ENCODE measurements around the gene CEP192.
"Not testable (repeated sequence)": the region's sequence is repeated elsewhere in the genome, so short reads cannot be mapped to it uniquely, and the experiment has no call there.

CEP192 gene, protein sequence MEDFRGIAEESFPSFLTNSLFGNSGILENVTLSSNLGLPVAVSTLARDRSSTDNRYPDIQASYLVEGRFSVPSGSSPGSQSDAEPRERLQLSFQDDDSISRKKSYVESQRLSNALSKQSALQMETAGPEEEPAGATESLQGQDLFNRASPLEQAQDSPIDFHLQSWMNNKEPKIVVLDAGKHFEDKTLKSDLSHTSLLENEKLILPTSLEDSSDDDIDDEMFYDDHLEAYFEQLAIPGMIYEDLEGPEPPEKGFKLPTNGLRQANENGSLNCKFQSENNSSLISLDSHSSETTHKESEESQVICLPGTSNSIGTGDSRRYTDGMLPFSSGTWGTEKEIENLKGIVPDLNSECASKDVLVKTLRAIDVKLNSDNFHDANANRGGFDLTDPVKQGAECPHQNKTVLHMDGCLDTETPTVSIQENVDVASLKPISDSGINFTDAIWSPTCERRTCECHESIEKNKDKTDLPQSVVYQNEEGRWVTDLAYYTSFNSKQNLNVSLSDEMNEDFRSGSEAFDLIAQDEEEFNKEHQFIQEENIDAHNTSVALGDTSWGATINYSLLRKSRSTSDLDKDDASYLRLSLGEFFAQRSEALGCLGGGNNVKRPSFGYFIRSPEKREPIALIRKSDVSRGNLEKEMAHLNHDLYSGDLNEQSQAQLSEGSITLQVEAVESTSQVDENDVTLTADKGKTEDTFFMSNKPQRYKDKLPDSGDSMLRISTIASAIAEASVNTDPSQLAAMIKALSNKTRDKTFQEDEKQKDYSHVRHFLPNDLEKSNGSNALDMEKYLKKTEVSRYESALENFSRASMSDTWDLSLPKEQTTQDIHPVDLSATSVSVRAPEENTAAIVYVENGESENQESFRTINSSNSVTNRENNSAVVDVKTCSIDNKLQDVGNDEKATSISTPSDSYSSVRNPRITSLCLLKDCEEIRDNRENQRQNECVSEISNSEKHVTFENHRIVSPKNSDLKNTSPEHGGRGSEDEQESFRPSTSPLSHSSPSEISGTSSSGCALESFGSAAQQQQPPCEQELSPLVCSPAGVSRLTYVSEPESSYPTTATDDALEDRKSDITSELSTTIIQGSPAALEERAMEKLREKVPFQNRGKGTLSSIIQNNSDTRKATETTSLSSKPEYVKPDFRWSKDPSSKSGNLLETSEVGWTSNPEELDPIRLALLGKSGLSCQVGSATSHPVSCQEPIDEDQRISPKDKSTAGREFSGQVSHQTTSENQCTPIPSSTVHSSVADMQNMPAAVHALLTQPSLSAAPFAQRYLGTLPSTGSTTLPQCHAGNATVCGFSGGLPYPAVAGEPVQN (N-terminal part only)

DNA sequence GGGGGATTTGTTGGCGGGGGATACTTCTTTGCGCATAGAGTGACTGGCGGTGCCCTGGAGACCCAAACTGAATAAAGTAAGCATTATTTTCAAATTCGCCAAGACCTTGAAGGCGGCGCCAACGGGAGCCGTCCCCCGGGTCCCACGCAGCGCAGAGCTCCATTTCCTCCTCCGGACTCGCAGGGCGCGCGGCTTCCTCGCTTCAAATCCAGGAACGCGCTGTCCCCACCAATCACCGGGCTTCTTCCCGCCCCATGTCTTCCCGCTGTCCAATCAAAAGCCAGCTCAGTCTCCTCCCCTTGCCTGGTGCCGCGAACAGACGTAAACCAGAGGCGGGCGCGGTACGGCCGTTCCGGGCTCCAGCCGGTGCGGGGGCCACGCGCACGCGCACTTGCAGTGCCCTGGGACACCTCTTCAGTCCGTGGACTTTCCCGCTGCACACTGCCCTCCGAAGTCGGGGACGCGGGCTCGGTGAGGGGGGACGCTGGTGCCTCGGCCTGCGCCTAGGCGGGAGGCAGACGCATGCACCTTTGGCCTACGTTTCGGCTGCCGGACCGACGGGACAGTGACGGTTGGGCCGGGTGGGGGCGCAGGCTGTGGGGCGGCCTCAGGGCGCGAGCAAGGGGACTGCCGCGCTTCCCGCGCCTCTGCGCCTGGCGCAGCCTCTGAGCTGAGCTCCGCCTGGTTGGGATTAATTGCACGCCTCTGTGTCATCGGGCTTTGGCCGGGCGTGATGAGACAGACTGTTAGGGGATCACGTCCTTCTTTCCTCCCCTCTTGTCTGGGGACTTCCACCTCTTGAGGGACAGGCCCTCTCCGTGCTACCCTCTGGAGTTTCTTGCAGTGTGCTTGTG, at the start of gene CEP192:
Gene CEP192 (plus strand): TSS at position 396 of the 854 bp plus-strand sequence. CDS start 8,063 bp downstream, outside the sequence.
- DNase-seq, result peak; percentile 99

- DNase-seq, result no peak
Observed at GRCh38 chr18:12943215-12943614, 47.9 kb upstream of the CEP192 start.

DNA sequence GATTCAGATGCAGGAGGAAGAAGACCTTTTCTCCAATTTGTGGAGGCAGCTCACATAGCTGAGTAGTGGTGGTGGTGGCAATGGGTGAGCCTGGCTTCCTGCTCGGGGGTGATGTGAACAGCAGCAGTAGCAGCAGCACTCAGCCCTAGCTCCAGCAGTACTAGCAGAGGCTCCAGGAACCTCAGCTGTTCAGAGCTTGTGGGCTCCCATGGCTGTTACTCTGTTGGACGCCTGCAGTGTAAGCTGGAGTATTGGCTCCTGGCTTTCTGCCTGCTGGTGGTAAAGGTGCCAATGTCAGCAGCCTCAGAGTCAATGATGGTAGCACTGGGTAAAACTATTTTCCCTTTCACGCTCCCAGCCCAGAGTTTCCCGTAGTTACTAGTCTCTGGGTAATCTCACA, 46.5 kb upstream of the CEP192 start:
- no peak for DNase-seq

- peak; percentile 13 for DNase-seq
Observed at GRCh38 chr18:12946549-12947284, 44.4 kb upstream of the CEP192 start.

- peak; percentile 98 for DNase-seq
Observed at GRCh38 chr18:12947285-12948049, 43.7 kb upstream of the CEP192 start, which contains the start of gene SEH1L. TSS of gene SEH1L (plus strand) at chr18:12948011. CDS start at chr18:12948122, 111 bp downstream.

DNA sequence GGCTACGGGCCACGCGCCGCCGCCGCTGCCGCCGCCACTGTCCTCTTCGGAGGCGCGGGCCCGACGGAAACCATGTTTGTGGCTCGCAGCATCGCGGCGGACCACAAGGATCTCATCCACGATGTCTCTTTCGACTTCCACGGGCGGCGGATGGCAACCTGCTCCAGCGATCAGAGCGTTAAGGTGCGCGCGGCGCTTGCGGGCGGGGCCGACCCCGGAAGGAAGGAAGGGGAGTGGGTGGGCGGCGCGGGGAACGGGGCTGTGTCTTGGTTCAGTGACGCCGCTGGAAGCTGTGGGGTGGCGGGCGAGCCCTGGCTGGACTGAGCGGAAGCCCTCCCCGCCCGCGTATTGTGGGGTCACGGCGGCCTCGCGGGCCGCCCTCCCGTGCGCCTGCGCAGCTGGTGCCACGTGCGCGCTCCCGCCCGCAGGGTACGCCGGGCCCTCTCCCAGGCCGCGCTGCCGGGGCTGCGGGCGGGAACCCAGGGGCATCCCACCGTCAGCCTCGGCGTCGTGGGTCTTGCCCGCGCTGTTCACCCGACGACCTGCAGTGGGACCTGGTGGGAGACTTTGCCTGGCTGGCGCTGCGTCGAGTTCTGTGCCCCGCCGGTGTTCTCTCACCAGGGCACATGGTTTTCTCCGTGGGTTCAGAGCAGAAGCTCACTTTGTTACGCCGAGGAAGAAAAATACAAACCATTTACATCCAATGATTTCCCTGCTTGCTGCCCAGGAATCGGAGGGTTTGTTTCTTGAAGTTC, 42.9 kb upstream of the CEP192 start:
- DNase-seq, result peak; percentile 99

- no peak for DNase-seq
Observed at GRCh38 chr18:12958478-12958877, 32.7 kb upstream of the CEP192 start.

DNA sequence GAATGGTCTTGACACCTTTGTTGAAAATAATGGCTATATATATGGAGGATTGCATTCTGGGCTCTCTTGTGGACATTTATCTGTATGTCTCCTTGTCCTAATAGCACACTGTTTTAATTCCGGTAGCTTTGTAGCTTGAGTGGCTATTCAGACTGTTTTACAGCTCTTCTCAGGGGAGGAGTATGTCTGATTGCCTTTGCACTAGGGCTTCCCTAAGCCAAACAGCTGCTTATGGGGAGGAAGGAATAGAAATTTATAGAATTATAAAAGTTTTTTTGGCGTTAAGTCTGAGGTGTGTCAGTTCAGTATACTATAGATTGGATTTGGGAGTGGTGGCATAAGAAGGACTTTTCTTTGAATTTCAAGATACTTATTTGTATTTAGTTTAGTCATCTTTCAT, 30.8 kb upstream of the CEP192 start:
- no peak for DNase-seq

DNA sequence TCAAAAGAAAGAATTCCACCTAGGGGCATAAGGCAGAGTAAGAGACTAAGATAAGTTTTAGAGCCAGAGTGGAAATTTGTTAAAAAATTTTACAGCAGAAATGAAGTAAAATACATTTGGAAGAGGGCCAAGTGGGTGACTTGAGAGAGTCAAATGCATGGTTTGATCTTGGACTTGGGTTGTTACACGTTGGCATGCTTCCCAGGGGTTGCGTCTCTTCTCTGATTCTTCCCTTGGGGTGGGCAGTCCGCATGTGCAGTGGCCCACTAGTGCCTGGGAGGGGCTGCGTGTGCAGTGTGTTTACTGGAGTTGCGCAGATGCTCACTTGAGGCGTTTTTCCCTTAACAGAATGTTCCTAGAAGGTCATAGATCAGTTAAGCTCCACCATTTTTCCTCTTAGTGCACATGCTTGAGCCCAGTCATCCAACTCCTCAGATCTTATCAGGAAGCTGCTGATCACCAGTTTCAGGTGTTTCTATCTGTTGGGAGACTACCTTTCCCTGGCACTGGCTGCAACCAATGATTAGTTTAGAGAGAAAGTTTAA, 30.2 kb upstream of the CEP192 start:
- no peak for DNase-seq

GRCh38 chr18:12963069-12963468, 28.1 kb upstream of the CEP192 start:
- no peak for DNase-seq

- DNase-seq, result no peak
Observed at GRCh38 chr18:12968115-12968514, 23.0 kb upstream of the CEP192 start.

DNA sequence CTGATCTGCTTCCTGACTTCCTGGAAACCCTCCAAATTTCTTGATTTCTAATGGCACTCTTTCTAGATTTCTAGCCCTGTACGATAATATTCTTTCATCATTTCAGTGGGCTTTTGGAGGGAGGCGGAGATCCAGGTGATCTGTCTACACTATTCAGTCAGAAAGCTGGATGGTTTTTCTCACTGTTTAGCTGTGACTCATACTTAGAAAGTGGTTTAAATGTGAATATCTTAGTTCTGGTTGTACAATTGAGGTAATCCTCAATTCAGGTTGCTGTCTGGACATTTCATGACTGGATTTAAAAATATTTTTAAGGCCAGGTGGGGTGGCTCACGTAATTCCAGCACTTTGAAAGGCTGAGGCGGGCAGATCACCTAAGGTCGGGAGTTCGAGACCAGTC, 22.5 kb upstream of the CEP192 start:
- DNase-seq, result no peak

DNA sequence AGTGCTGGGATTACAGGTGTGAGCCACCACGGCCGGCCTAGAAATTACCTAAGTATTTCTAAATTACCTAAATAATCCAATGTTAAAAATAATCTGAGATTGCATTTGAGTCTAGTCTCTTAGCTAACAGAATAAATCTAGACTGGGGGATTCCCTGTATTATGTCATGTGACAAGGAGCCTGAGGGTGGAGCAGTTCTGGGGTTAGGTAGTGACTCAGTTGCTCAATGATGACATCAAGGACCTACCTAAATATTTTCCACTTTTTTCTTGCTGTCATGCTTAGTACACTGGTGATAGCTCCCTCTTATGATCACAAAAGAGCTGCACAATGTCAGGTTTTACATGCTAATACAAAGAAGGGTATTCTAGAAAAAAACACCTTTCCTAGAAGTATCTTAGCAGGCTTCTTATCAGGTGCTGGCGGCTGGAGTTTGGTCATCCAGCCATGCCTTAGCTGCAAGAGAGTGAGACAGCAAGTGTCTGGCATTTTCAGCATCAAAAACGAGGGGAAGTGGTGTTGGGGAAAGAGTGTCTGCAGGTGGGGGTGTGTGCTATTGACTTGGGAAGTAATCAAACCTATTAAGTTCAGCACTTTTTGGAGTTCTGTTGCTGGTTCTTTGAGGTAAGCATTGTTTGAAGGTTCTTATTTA, 17.5 kb upstream of the CEP192 start:
- no peak for DNase-seq

- no peak for DNase-seq
Observed at GRCh38 chr18:12975488-12975887, 15.7 kb upstream of the CEP192 start.

DNA sequence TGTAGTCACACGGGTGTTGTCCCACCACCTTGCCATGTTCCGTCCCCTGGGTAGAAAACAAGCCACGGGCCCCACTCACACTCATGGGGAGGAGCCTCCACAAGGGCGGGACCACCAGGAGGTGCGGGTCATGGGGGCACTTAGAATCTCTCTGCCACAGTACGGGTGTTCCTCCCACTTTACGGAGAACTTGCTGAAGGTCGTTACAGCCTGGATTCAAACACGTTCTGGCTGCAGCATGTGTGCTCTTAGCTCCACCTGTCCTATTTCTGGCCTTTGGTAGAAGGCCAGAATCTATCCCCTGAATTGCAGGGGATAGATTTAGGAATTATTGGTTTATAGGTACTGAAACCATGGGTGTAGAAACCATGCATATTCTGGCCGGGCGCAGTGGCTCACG, 14.9 kb upstream of the CEP192 start:
- DNase-seq, result no peak

DNA sequence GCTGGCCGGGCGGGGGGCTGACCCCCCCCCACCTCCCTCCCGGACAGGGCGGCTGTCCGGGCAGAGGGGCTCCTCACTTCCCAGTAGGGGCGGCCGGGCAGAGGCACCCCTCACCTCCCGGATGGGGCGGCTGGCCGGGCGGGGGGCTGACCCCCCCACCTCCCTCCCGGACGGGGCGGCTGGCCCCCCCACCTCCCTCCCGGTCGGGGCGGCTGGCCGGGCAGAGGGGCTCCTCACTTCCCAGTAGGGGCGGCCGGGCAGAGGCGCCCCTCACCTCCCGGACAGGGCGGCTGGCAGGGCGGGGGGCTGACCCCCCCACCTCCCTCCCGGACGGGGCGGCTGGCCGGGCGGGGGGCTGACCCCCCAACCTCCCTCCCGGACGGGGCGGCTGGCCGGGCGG, 11.1 kb upstream of the CEP192 start:
- DNase-seq, result not testable (repeated sequence)

GRCh38 chr18:12989397-12990122, 1.6 kb upstream of the CEP192 start:
- no peak for DNase-seq

- DNase-seq, result peak; percentile 59
Observed at GRCh38 chr18:12990123-12990475, 1.1 kb upstream of the CEP192 start.

Measured in CD4-positive, alpha-beta T cell treated with Interleukin-17A for 1 hour (primary cell).